ENCODE data around the gene EBF3. TPM values are rescaled to one million over a fixed set of nuclear protein-coding genes. Genes with fewer than 3 reads are reported as not detected.

Gene EBF3
- total RNA-seq, 2 experiments from 2014 or later = not detected

- DNase-seq = no peak
- CTCF ChIA-PET = no interaction called here
- POLR2A ChIA-PET = no interaction called here
- H3K36me3 ChIP-seq (ENCODE audit: insufficient read depth, low read length) = no peaks in the 10 kb centered on the region
- H3K27me3 ChIP-seq (ENCODE audit: control insufficient read depth in 1 of 2, insufficient read depth in 2 of 2, low read length in 2 of 2) = no peaks in the 10 kb centered on the region
- Mint-ChIP-seq H3K4me3 (no peak overlapping the region), H3K36me3 (ENCODE audit: low read depth) (no peaks in the 10 kb centered on the region), H3K9me3 (no peaks in the 10 kb centered on the region), H3K4me1 (ENCODE audit: low read depth) (no peaks in the 10 kb centered on the region), H3K27ac (no peak overlapping the region), H3K27me3 (peaks cover 5% of the 10 kb centered on the region)
- H3K4me1 ChIP-seq (ENCODE audit: insufficient read depth, low read length) = no peaks in the 10 kb centered on the region
- H3K27ac ChIP-seq (ENCODE audit: low read depth in 1 of 2, low read length in 2 of 2) = no peak overlapping the region
- no peak overlapping the region for H3K4me3 ChIP-seq (ENCODE audit: low read length)
- H3K9me3 ChIP-seq (ENCODE audit: control insufficient read depth in 1 of 2, insufficient read depth in 1 of 2, low read length in 2 of 2) = peaks cover 0 to 10% of the 10 kb centered on the region in 2 experiments
- TF ChIP-seq, protein P1, sequence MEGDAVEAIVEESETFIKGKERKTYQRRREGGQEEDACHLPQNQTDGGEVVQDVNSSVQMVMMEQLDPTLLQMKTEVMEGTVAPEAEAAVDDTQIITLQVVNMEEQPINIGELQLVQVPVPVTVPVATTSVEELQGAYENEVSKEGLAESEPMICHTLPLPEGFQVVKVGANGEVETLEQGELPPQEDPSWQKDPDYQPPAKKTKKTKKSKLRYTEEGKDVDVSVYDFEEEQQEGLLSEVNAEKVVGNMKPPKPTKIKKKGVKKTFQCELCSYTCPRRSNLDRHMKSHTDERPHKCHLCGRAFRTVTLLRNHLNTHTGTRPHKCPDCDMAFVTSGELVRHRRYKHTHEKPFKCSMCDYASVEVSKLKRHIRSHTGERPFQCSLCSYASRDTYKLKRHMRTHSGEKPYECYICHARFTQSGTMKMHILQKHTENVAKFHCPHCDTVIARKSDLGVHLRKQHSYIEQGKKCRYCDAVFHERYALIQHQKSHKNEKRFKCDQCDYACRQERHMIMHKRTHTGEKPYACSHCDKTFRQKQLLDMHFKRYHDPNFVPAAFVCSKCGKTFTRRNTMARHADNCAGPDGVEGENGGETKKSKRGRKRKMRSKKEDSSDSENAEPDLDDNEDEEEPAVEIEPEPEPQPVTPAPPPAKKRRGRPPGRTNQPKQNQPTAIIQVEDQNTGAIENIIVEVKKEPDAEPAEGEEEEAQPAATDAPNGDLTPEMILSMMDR (IDR thresholded peaks at IDR 0.05) = no peak
- intact Hi-C loops (cut with DNase I, micrococcal nuclease) = no loop called here
- no peak for ATAC-seq (ENCODE audit: poor library complexity)
Measured at GRCh38 chr10:129860396-129860795, 103.7 kb downstream of the EBF3 start.

GRCh38 chr10:129859536-129859935, 104.5 kb downstream of the EBF3 start:
- Histone ChIP-seq H3K36me3 (ENCODE audit: insufficient read depth, low read length) (no peaks in the 10 kb centered on the region), H3K27ac (ENCODE audit: low read depth in 1 of 2, low read length in 2 of 2) (no peak overlapping the region), H3K4me3 (ENCODE audit: low read length) (no peak overlapping the region), H3K27me3 (ENCODE audit: control insufficient read depth in 1 of 2, insufficient read depth in 2 of 2, low read length in 2 of 2) (no peaks in the 10 kb centered on the region), H3K9me3 (ENCODE audit: control insufficient read depth in 1 of 2, insufficient read depth in 1 of 2, low read length in 2 of 2) (peaks cover 0 to 10% of the 10 kb centered on the region in 2 experiments), H3K4me1 (ENCODE audit: insufficient read depth, low read length) (no peaks in the 10 kb centered on the region)
- Mint-ChIP-seq H3K4me3 (no peak overlapping the region), H3K36me3 (ENCODE audit: low read depth) (no peaks in the 10 kb centered on the region), H3K27ac (no peak overlapping the region), H3K27me3 (peaks cover 5% of the 10 kb centered on the region), H3K9me3 (no peaks in the 10 kb centered on the region), H3K4me1 (ENCODE audit: low read depth) (no peaks in the 10 kb centered on the region)
- intact Hi-C loops (cut with DNase I, micrococcal nuclease) = no loop called here
- TF ChIP-seq, protein P1 (IDR thresholded peaks at IDR 0.05) = no peak
- ChIA-PET POLR2A (no interaction called here), CTCF (no interaction called here)
- DNase-seq (no peak), ATAC-seq (ENCODE audit: poor library complexity) (no peak)

DNA sequence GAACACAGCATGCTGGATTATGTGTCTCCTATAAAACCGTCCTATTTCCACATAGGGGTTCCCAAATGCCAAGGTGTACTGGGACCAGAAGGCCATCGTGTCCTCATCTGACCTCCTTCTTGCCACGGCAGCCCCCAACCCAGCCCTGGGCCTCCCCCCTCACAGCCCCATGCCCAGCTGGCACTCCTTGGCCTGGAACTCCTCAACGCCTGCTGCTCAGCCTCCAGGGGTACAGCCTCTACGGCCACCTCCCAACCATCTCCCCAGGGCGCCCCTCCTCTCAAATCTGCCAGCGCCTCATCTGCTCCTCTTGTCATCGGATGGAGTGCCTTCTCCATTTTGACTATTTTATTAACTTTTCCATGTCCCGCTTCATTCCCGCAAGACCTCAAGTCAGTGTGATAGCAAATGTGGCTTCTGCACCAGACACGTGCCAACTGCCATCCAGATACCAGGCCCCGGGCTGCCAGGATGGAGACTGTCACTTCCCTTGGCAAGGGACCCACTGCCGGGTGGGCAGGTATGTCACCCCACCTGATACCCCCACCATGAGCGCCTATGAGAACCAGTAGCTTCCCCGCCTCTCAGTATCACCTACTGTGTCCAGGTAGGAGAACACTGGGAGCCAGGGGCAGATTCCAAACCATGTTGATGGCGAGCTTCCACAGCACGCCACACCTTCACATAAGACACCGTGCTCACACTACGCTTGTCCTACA, 106.7 kb downstream of the EBF3 start:
- Mint-ChIP-seq H3K27ac (no peak overlapping the region), H3K4me3 (no peak overlapping the region), H3K36me3 (ENCODE audit: low read depth) (no peaks in the 10 kb centered on the region), H3K4me1 (ENCODE audit: low read depth) (no peaks in the 10 kb centered on the region), H3K27me3 (peaks cover 5% of the 10 kb centered on the region), H3K9me3 (no peaks in the 10 kb centered on the region)
- CTCF ChIA-PET = no interaction called here
- no peaks in the 10 kb centered on the region for H3K4me1 ChIP-seq (ENCODE audit: insufficient read depth, low read length)
- no peak for ATAC-seq (ENCODE audit: poor library complexity)
- no peak for DNase-seq
- H3K27me3 ChIP-seq (ENCODE audit: control insufficient read depth in 1 of 2, insufficient read depth in 2 of 2, low read length in 2 of 2) = peaks cover 0 to 2% of the 10 kb centered on the region in 2 experiments
- TF ChIP-seq, protein P1 (IDR thresholded peaks at IDR 0.05) = no peak
- no peak overlapping the region for H3K4me3 ChIP-seq (ENCODE audit: low read length)
- POLR2A ChIA-PET = no interaction called here
- H3K27ac ChIP-seq (ENCODE audit: low read depth in 1 of 2, low read length in 2 of 2) = no peak overlapping the region
- intact Hi-C loops (cut with DNase I, micrococcal nuclease) = no loop called here
- peaks cover 0 to 10% of the 10 kb centered on the region in 2 experiments for H3K9me3 ChIP-seq (ENCODE audit: control insufficient read depth in 1 of 2, insufficient read depth in 1 of 2, low read length in 2 of 2)
- no peaks in the 10 kb centered on the region for H3K36me3 ChIP-seq (ENCODE audit: insufficient read depth, low read length)
